ENCODE measurements around the gene ACYP2. TPM values are rescaled to one million over a fixed set of nuclear protein-coding genes. Genes with fewer than 3 reads are reported as not detected.

The ACYP2 gene
- total RNA-seq, 1 experiment from 2014 or later: 10.9 TPM

GRCh38 chr2:54330162-54330925, 214.9 kb downstream of the ACYP2 start:
- no peak for TF ChIP-seq CTCF (IDR thresholded peaks at IDR 0.05; ENCODE audit: unreplicated experiment)
- DNase-seq: peak; percentile 94
- Mint-ChIP-seq H3K36me3 (ENCODE audit: insufficient read depth, unreplicated experiment) (peaks cover 18% of the 10 kb centered on the region), H3K4me1 (ENCODE audit: low read depth, unreplicated experiment) (peaks cover 23% of the 10 kb centered on the region), H3K27ac (ENCODE audit: unreplicated experiment) (peak overlapping the region; percentile 37), H3K4me3 (ENCODE audit: low read depth, unreplicated experiment) (peak overlapping the region; percentile 92), H3K27me3 (ENCODE audit: unreplicated experiment) (no peaks in the 10 kb centered on the region), H3K9me3 (ENCODE audit: low read depth, unreplicated experiment) (no peaks in the 10 kb centered on the region)
- BruUV-seq (replicated peaks): no TSS peak
- CTCF ChIA-PET: interaction anchor here (1.1 kb wide), 1 partner anchor 374 kb away, joined by 3 read pairs; no protein-coding TSS in a partner anchor
- intact Hi-C loops (cut with micrococcal nuclease; ENCODE audit: unreplicated experiment): loop anchor here (10.0 kb wide), 1 partner anchor 124 kb away; the partner anchor contains the start of gene SPTBN1

- H3K27ac Mint-ChIP-seq (ENCODE audit: unreplicated experiment): peak overlapping the region; percentile 37
- DNase-seq: no peak
- no peaks in the 10 kb centered on the region for H3K27me3 Mint-ChIP-seq (ENCODE audit: unreplicated experiment)
- no TSS peak for BruUV-seq (replicated peaks)
- no peaks in the 10 kb centered on the region for H3K9me3 Mint-ChIP-seq (ENCODE audit: low read depth, unreplicated experiment)
- peak overlapping the region; percentile 92 for H3K4me3 Mint-ChIP-seq (ENCODE audit: low read depth, unreplicated experiment)
- CTCF ChIA-PET: no interaction called here
- H3K4me1 Mint-ChIP-seq (ENCODE audit: low read depth, unreplicated experiment): peaks cover 23% of the 10 kb centered on the region
- intact Hi-C loops (cut with micrococcal nuclease; ENCODE audit: unreplicated experiment): loop anchor here (10.0 kb wide), 1 partner anchor 124 kb away; the partner anchor contains the start of gene SPTBN1
- peaks cover 18% of the 10 kb centered on the region for H3K36me3 Mint-ChIP-seq (ENCODE audit: insufficient read depth, unreplicated experiment)
- TF ChIP-seq CTCF (IDR thresholded peaks at IDR 0.05; ENCODE audit: unreplicated experiment): no peak
These were observed 215.8 kb downstream of the ACYP2 start for GRCh38 chr2:54330926-54331835.

GRCh38 chr2:54332386-54332785, 217.0 kb downstream of the ACYP2 start:
- TF ChIP-seq CTCF (IDR thresholded peaks at IDR 0.05; ENCODE audit: unreplicated experiment): no peak
- CTCF ChIA-PET: no interaction called here
- Mint-ChIP-seq H3K4me3 (ENCODE audit: low read depth, unreplicated experiment) (no peak overlapping the region), H3K9me3 (ENCODE audit: low read depth, unreplicated experiment) (no peaks in the 10 kb centered on the region), H3K36me3 (ENCODE audit: insufficient read depth, unreplicated experiment) (peaks cover 18% of the 10 kb centered on the region), H3K27ac (ENCODE audit: unreplicated experiment) (no peak overlapping the region), H3K4me1 (ENCODE audit: low read depth, unreplicated experiment) (peaks cover 23% of the 10 kb centered on the region), H3K27me3 (ENCODE audit: unreplicated experiment) (no peaks in the 10 kb centered on the region)
- DNase-seq: no peak
- intact Hi-C loops (cut with micrococcal nuclease; ENCODE audit: unreplicated experiment): loop anchor here (10.0 kb wide), 1 partner anchor 122 kb away; the partner anchor contains the start of gene SPTBN1
- no TSS peak for BruUV-seq (replicated peaks)

- CTCF ChIA-PET: interaction anchor here (0.5 kb wide), 1 partner anchor 494 kb away, joined by 3 read pairs; no protein-coding TSS in a partner anchor
- peaks cover 2% of the 10 kb centered on the region for H3K36me3 Mint-ChIP-seq (ENCODE audit: insufficient read depth, unreplicated experiment)
- intact Hi-C loops (cut with micrococcal nuclease; ENCODE audit: unreplicated experiment): loop anchor here (10.0 kb wide), 1 partner anchor 118 kb away; the partner anchor contains the start of gene SPTBN1
- no peaks in the 10 kb centered on the region for H3K9me3 Mint-ChIP-seq (ENCODE audit: low read depth, unreplicated experiment)
- no peak overlapping the region for H3K27ac Mint-ChIP-seq (ENCODE audit: unreplicated experiment)
- no peak for TF ChIP-seq CTCF (IDR thresholded peaks at IDR 0.05; ENCODE audit: unreplicated experiment)
- DNase-seq: no peak
- H3K27me3 Mint-ChIP-seq (ENCODE audit: unreplicated experiment): no peaks in the 10 kb centered on the region
- no TSS peak for BruUV-seq (replicated peaks)
- H3K4me1 Mint-ChIP-seq (ENCODE audit: low read depth, unreplicated experiment): peaks cover 3% of the 10 kb centered on the region
- no peak overlapping the region for H3K4me3 Mint-ChIP-seq (ENCODE audit: low read depth, unreplicated experiment)
These were observed 220.9 kb downstream of the ACYP2 start for GRCh38 chr2:54336136-54336976.
